H1 (cell line): ENCODE results near the gene CLCNKB. TPM values are rescaled to one million over a fixed set of nuclear protein-coding genes. Genes with fewer than 3 reads are reported as not detected.

ENCODE experiments used
- CTCF ChIA-PET: fragments of 300-600 bp; sonication (Branson Sonifier 250); formaldehyde crosslinking; loops from one replicate; lab custom pipeline; 2021; ENCODE audit not compliant: partially characterized antibody; lab: Charles Lee
- POLR2A ChIA-PET: fragments of 300-600 bp; sonication (Branson Sonifier 250); formaldehyde crosslinking; loops from one replicate; lab custom pipeline; 2021; ENCODE audit warnings: inconsistent platforms; ENCODE audit not compliant: partially characterized antibody; lab: Charles Lee
- DNase-seq, 2 experiments: peaks; one replicate each; pipeline versions ENCODE4 v3.0.0 to v3.0.0-alpha.2; 2010 to 2022; ENCODE audit warnings: low spot score in 2 of 2, low read depth in 1 of 2, mixed read lengths in 1 of 2
- FAIRE-seq: peaks from 2 replicates; lab custom pipeline; 2011; peaks lifted over from hg19 to GRCh38; lab: Jason Lieb, UNC
- H2AFZ ChIP-seq: 2 replicates; pipeline ENCODE4 v1.8.1; 2012; ENCODE audit warnings: low read length, inconsistent platforms
- H2AK5ac ChIP-seq: 2 replicates; pipeline ENCODE4 v1.6.1; 2013; ENCODE audit warnings: low read depth, low read length
- H2BK120ac ChIP-seq: replicated peaks from 2 replicates; pipeline ENCODE3; 2013; ENCODE audit warnings: low read depth, low read length, inconsistent platforms
- H2BK12ac ChIP-seq: 2 replicates; pipeline ENCODE4 v1.6.1; 2013; ENCODE audit warnings: low read depth, low read length
- H2BK15ac ChIP-seq: 2 replicates; pipeline ENCODE4 v1.6.1; 2013; ENCODE audit warnings: low read length
- H2BK20ac ChIP-seq: 2 replicates; pipeline ENCODE4 v1.6.1; 2013; ENCODE audit warnings: low read length
- H2BK5ac ChIP-seq: 2 replicates; pipeline ENCODE4 v1.6.1; 2013; ENCODE audit warnings: low read depth, low read length
- H3K14ac ChIP-seq: 2 replicates; pipeline ENCODE4 v1.6.1; 2013; ENCODE audit warnings: inconsistent platforms; ENCODE audit not compliant: insufficient read length
- H3K18ac ChIP-seq: 2 replicates; pipeline ENCODE4 v1.6.1; 2013; ENCODE audit warnings: low read length; ENCODE audit errors: extremely low read depth
- H3K23ac ChIP-seq: 2 replicates; pipeline ENCODE4 v1.6.1; 2013; ENCODE audit warnings: inconsistent platforms; ENCODE audit not compliant: insufficient read length
- H3K23me2 ChIP-seq: 2 replicates; pipeline ENCODE4 v1.6.1; 2013; ENCODE audit warnings: low read depth, low read length
- H3K27ac ChIP-seq: 2 replicates; pipeline ENCODE4 v1.6.1; 2011; ENCODE audit warnings: low read depth, low read length, inconsistent platforms
- H3K27me3 ChIP-seq, 4 experiments: replicated peaks in 1 of 4; 1 replicate in 1 of 4; 2 replicates in 3 of 4; pipeline versions ENCODE4 v1.6.1 to v1.8.1; 2011 to 2013; ENCODE audit warnings: low read length in 3 of 4, mild to moderate bottlenecking in 3 of 4, inconsistent platforms in 2 of 4, mixed read lengths in 2 of 4, moderate library complexity in 1 of 4; ENCODE audit not compliant: control insufficient read depth in 3 of 4, insufficient read depth in 3 of 4; ENCODE audit errors: extremely low read depth in 1 of 4
- H3K36me3 ChIP-seq, 4 experiments: 2 replicates each; pipeline versions ENCODE4 v1.6.1 to v1.8.1; 2011 to 2013; ENCODE audit warnings: mild to moderate bottlenecking in 4 of 4, low read length in 3 of 4, moderate library complexity in 2 of 4, control low read depth in 1 of 4, inconsistent platforms in 1 of 4; ENCODE audit not compliant: insufficient read depth in 4 of 4, control insufficient read depth in 2 of 4
- H3K4ac ChIP-seq: replicated peaks from 2 replicates; pipeline ENCODE3; 2013; ENCODE audit warnings: low read length, low read depth, mixed read lengths, inconsistent platforms; ENCODE audit not compliant: insufficient read length
- H3K4me1 ChIP-seq, 4 experiments: replicated peaks in 1 of 4; 1 replicate in 1 of 4; 2 replicates in 3 of 4; pipeline versions ENCODE4 v1.6.1 to v1.8.1; 2011 to 2013; ENCODE audit warnings: low read length in 3 of 4, inconsistent platforms in 2 of 4, mixed read lengths in 1 of 4; ENCODE audit not compliant: insufficient read depth in 4 of 4, control insufficient read depth in 3 of 4
- H3K4me2 ChIP-seq, 2 experiments: 2 replicates each; pipeline versions ENCODE4 v1.6.1 to v1.8.1; 2011 to 2013; ENCODE audit warnings: low read depth in 2 of 2, low read length in 2 of 2, control low read depth in 1 of 2, inconsistent platforms in 1 of 2, mild to moderate bottlenecking in 1 of 2; ENCODE audit not compliant: insufficient read depth in 1 of 2
- H3K4me3 ChIP-seq, 4 experiments: fragments of 200-600, 300-600 bp in 1 of 4; sonication (generic), shearing (Covaris generic), sonication (Bioruptor Twin) in 1 of 4; 2 replicates each; pipeline versions ENCODE4 v1.5.1 to v1.8.1; 2011 to 2016; ENCODE audit warnings: low read length in 4 of 4, low read depth in 3 of 4, control low read depth in 2 of 4, inconsistent platforms in 2 of 4, mild to moderate bottlenecking in 2 of 4, mixed read lengths in 1 of 4, moderate library complexity in 1 of 4; ENCODE audit not compliant: insufficient read depth in 2 of 4; ENCODE audit errors: extremely low read depth in 1 of 4
- H3K56ac ChIP-seq: replicated peaks from 2 replicates; pipeline ENCODE3; 2013; ENCODE audit warnings: low read depth, mild to moderate bottlenecking, mixed read lengths, low read length, inconsistent platforms; ENCODE audit not compliant: insufficient read length
- H3K79me1 ChIP-seq: 2 replicates; pipeline ENCODE4 v1.6.1; 2013; ENCODE audit warnings: low read depth, low read length, control low read depth
- H3K79me2 ChIP-seq, 2 experiments: 2 replicates each; pipeline versions ENCODE4 v1.6.1 to v1.8.1; 2012 to 2013; ENCODE audit warnings: low read length in 2 of 2, mild to moderate bottlenecking in 2 of 2, inconsistent platforms in 1 of 2; ENCODE audit not compliant: insufficient read depth in 2 of 2, control insufficient read depth in 1 of 2
- H3K9ac ChIP-seq, 4 experiments: replicated peaks in 1 of 4; 1 replicate in 1 of 4; 2 replicates in 3 of 4; pipeline versions ENCODE4 v1.6.1 to v1.8.1; 2011 to 2013; ENCODE audit warnings: low read depth in 3 of 4, low read length in 3 of 4, control low read depth in 2 of 4, mild to moderate bottlenecking in 2 of 4, moderate library complexity in 2 of 4, inconsistent platforms in 1 of 4; ENCODE audit errors: extremely low read depth in 1 of 4
- H3K9me3 ChIP-seq, 2 experiments: 2 replicates each; pipeline versions ENCODE4 v1.6.1 to v1.8.1; 2012 to 2013; ENCODE audit warnings: mild to moderate bottlenecking in 2 of 2, moderate library complexity in 2 of 2, control low read depth in 1 of 2, inconsistent platforms in 1 of 2, low read depth in 1 of 2, low read length in 1 of 2, mixed read lengths in 1 of 2; ENCODE audit not compliant: insufficient read depth in 2 of 2
- H4K20me1 ChIP-seq, 2 experiments: replicated peaks in 1 of 2; 2 replicates each; pipeline versions ENCODE3 to v1.8.1; 2011 to 2013; ENCODE audit warnings: inconsistent platforms in 2 of 2, low read length in 2 of 2, mild to moderate bottlenecking in 1 of 2; ENCODE audit not compliant: insufficient read depth in 2 of 2, control insufficient read depth in 1 of 2
- H4K5ac ChIP-seq: 2 replicates; pipeline ENCODE4 v1.6.1; 2013; ENCODE audit warnings: low read length, low read depth, mixed read lengths, inconsistent platforms; ENCODE audit not compliant: insufficient read length
- H4K8ac ChIP-seq: 2 replicates; pipeline ENCODE4 v1.8.0; 2013; ENCODE audit warnings: mild to moderate bottlenecking, moderate library complexity, low read length, inconsistent platforms; ENCODE audit not compliant: insufficient read depth; ENCODE audit errors: extremely low read depth
- H4K91ac ChIP-seq: replicated peaks from 2 replicates; pipeline ENCODE3; 2013; ENCODE audit warnings: low read length, mixed read lengths, inconsistent platforms; ENCODE audit not compliant: insufficient read length
- CBX5 ChIP-seq: fragments of 300-800, 300-1000 bp; sonication (generic); IDR thresholded peaks from 2 replicates; pipeline ENCODE4 v1.7.1; 2016; ENCODE audit warnings: antibody characterized with exemption, low read length, low read depth
- GABPA ChIP-seq: IDR thresholded peaks from 2 replicates; pipeline ENCODE4 v1.6.1; 2011; ENCODE audit warnings: mild to moderate bottlenecking, low read length, moderate library complexity, borderline replicate concordance; ENCODE audit not compliant: insufficient read depth
- NANOG ChIP-seq: IDR thresholded peaks from 2 replicates; pipeline ENCODE4 v1.6.1; 2011; ENCODE audit warnings: low read length, low read depth, mild to moderate bottlenecking, inconsistent platforms; ENCODE audit not compliant: insufficient read depth, poor library complexity, severe bottlenecking
- POLR2AphosphoS5 ChIP-seq: IDR thresholded peaks from 2 replicates; pipeline ENCODE4 v1.6.1; 2011; ENCODE audit warnings: low read depth, low read length
- SUZ12 ChIP-seq: fragments of 200-600 bp; sonication (generic); IDR thresholded peaks from 2 replicates; pipeline ENCODE4 v1.6.1; 2012; ENCODE audit warnings: mild to moderate bottlenecking, inconsistent platforms, low read length, moderate library complexity, mixed read lengths
- WGBS, 2 experiments: shearing (Covaris generic) in 1 of 2; methylation state at CpG; one replicate each; pipeline versions ENCODE4 v1.1.6 to v1.1.7; 2013 to 2015; ENCODE audit warnings: low lambda C conversion rate in 2 of 2, mixed read lengths in 2 of 2, inconsistent platforms in 1 of 2, low coverage in 1 of 2, missing lambda C conversion rate in 1 of 2; ENCODE audit not compliant: insufficient replicate concordance in 2 of 2, insufficient coverage in 1 of 2, insufficient read length in 1 of 2; ENCODE audit errors: extremely low coverage in 1 of 2, missing lambda C conversion rate in 1 of 2; 5-methylcytosine and 5-hydroxymethylcytosine counted together
- polyA plus RNA-seq, 7 experiments: library from polyadenylated mRNA; depleted of rRNA in 3 of 7; stranded (reverse) in 5 of 7; unstranded in 2 of 7; fragments of >200 nt in 5 of 7; fragments of 200-250 nt in 2 of 7; gene quantifications; 1 replicate in 5 of 7; 2 replicates in 1 of 7; 4 replicates in 1 of 7; pipeline versions ENCODE4 v1.2.1 to v1.2.3, GENCODE V29; 2011 to 2013; ENCODE audit warnings: missing spikeins in 2 of 7, mixed read lengths in 2 of 7
- total RNA-seq: library from RNA; stranded (reverse); fragmentation: NEBNext Ultra II Directional; extraction: Animal tissue kit (Norgen Biotek cat#: 25700); gene quantifications from 2 replicates; pipeline ENCODE4 v1.2.1, GENCODE V29; 2021

The CLCNKB gene
- total and polyA plus RNA-seq, 2 of the 8 experiments (the other 6 are each of a cell fraction or from before 2014, with no cell fraction given): 1.2 to 3.5 TPM

GRCh38 chr1:16019644-16020277 lies 23.8 kb upstream of the CLCNKB start:
- no peak overlapping the region for H4K91ac ChIP-seq
- TF ChIP-seq GABPA: no peak
- TF ChIP-seq CBX5: no peak
- TF ChIP-seq NANOG: no peak
- TF ChIP-seq SUZ12: no peak
- no peak for TF ChIP-seq POLR2AphosphoS5
- 85% methylated on average over 3 of the region's 9 CpGs; no CpG with 5 or more reads in 1 of the 2 experiments for WGBS, 2 experiments
- no peak overlapping the region for H3K4me2 ChIP-seq
- ChIA-PET CTCF (interaction anchor here (0.6 to 6.7 kb wide), 6 partner anchors 10 to 601 kb away, joined by 3 to 74 read pairs (median 8); no protein-coding TSS in a partner anchor), POLR2A (no interaction called here)
- no peaks in the 10 kb centered on the region for H3K79me2 ChIP-seq
- H3K4me1 ChIP-seq: peaks cover 0 to 21% (median 9%) of the 10 kb centered on the region in 4 experiments; a peak in 6 of 7 replicates
- H3K27me3 ChIP-seq: peaks cover 0 to 6% (median 2%) of the 10 kb centered on the region in 4 experiments; a peak in 3 of 7 replicates
- no peak overlapping the region for H2BK5ac ChIP-seq
- H3K4ac ChIP-seq: no peak overlapping the region
- no peak overlapping the region for H2BK12ac ChIP-seq
- no peak overlapping the region for H2BK15ac ChIP-seq
- DNase-seq (no peak), FAIRE-seq (no peak)
- H4K20me1 ChIP-seq: no peaks in the 10 kb centered on the region
- H3K9ac ChIP-seq: no peak overlapping the region
- H3K79me1 ChIP-seq: no peaks in the 10 kb centered on the region
- no peak overlapping the region for H2BK20ac ChIP-seq
- no peak overlapping the region for H3K14ac ChIP-seq
- no peaks in the 10 kb centered on the region for H3K23me2 ChIP-seq
- no peak overlapping the region for H2BK120ac ChIP-seq
- no peak overlapping the region for H3K23ac ChIP-seq
- no peak overlapping the region for H3K56ac ChIP-seq
- no peak overlapping the region for H3K4me3 ChIP-seq
- no peaks in the 10 kb centered on the region for H3K36me3 ChIP-seq
- no peak overlapping the region for H4K8ac ChIP-seq
- no peak overlapping the region for H2AK5ac ChIP-seq
- H3K27ac ChIP-seq: no peak overlapping the region
- H4K5ac ChIP-seq: no peak overlapping the region
- H3K18ac ChIP-seq: no peak overlapping the region
- no peaks in the 10 kb centered on the region for H3K9me3 ChIP-seq
- H2AFZ ChIP-seq: no peak overlapping the region
